ENCODE results near the gene GPHB5.

- TF ChIP-seq POLR2AphosphoS5 (IDR thresholded peaks at IDR 0.05; ENCODE audit: borderline replicate concordance, low read depth, low read length) (no peak), EZH2 (IDR thresholded peaks at IDR 0.05) (no peak)
Measured at GRCh38 chr14:63300854-63301253, 17.9 kb downstream of the GPHB5 start.
